NCI-H2029 (cell line): ENCODE data around the gene PGBD5.

Experiments used
- DNase-seq: peaks from one replicate; lab custom pipeline; 2025; lab: John Stamatoyannopoulos, UW

PGBD5 gene

GRCh38 chr1:230348386-230349019 lies 77.6 kb downstream of the PGBD5 start:
- DNase-seq: no peak

- no peak for DNase-seq
These were observed 78.2 kb downstream of the PGBD5 start for GRCh38 chr1:230347896-230348295.

- no peak for DNase-seq
These were observed 80.8 kb downstream of the PGBD5 start for GRCh38 chr1:230345139-230345885.

- no peak for DNase-seq
These were observed 83.4 kb downstream of the PGBD5 start for GRCh38 chr1:230342699-230343098.

- DNase-seq: no peak
These were observed 84.1 kb downstream of the PGBD5 start for GRCh38 chr1:230342019-230342418.

- DNase-seq: no peak
These were observed 85.0 kb downstream of the PGBD5 start for GRCh38 chr1:230341162-230341546.

GRCh38 chr1:230340526-230341161 lies 85.5 kb downstream of the PGBD5 start:
- DNase-seq: no peak

- DNase-seq: no peak
These were observed 87.1 kb downstream of the PGBD5 start for GRCh38 chr1:230339033-230339432.

GRCh38 chr1:230337266-230337665 lies 88.9 kb downstream of the PGBD5 start:
- no peak for DNase-seq

- DNase-seq: no peak
These were observed 90.1 kb downstream of the PGBD5 start for GRCh38 chr1:230335861-230336522.

- no peak for DNase-seq
These were observed 91.7 kb downstream of the PGBD5 start for GRCh38 chr1:230334447-230334837.

- no peak for DNase-seq
These were observed 92.3 kb downstream of the PGBD5 start for GRCh38 chr1:230333590-230334446.

GRCh38 chr1:230332575-230333066 lies 93.5 kb downstream of the PGBD5 start:
- no peak for DNase-seq

GRCh38 chr1:230332061-230332460 lies 94.1 kb downstream of the PGBD5 start:
- DNase-seq: no peak

GRCh38 chr1:230330157-230330556 lies 96.0 kb downstream of the PGBD5 start:
- DNase-seq: no peak

GRCh38 chr1:230328342-230329015 lies 97.7 kb downstream of the PGBD5 start:
- DNase-seq: no peak

- DNase-seq: no peak
These were observed 98.2 kb downstream of the PGBD5 start for GRCh38 chr1:230327892-230328284.

- DNase-seq: no peak
These were observed 98.9 kb downstream of the PGBD5 start for GRCh38 chr1:230326971-230327891.

- no peak for DNase-seq
These were observed 102.4 kb downstream of the PGBD5 start for GRCh38 chr1:230323686-230324085.

- no peak for DNase-seq
These were observed 103.1 kb downstream of the PGBD5 start for GRCh38 chr1:230322967-230323547.
